HEK293 (cell line): ENCODE results near the gene ADRA2B.
A peak's percentile ranks its signal among the peaks of the same experiment; 100 is the strongest.

Experiments used
- CTCF ChIA-PET: fragments of 350-600 bp; formaldehyde crosslinking; extraction: SDS; loops from one replicate; lab custom pipeline; 2021; ENCODE audit warnings: antibody characterized with exemption; lab: Yijun Ruan, JAX
- POLR2A ChIA-PET: fragments of 300-600 bp; formaldehyde crosslinking; extraction: SDS; loops from one replicate; lab custom pipeline; 2020; ENCODE audit warnings: antibody characterized with exemption, inconsistent platforms; lab: Yijun Ruan, JAX
- H3K27ac ChIP-seq: fragments of 200-500 bp; sonication (Bioruptor generic); 2 replicates; pipeline ENCODE4 v1.5.1; 2014; ENCODE audit warnings: low read depth, low read length, control low read depth, inconsistent platforms; ENCODE audit errors: extremely low read depth
- H3K36me3 ChIP-seq, 2 experiments: fragments of 200-500 bp in 1 of 2; sonication (Bioruptor generic) in 1 of 2; 1 replicate in 1 of 2; 2 replicates in 1 of 2; pipeline ENCODE4 v1.5.1; 2014 to 2017; ENCODE audit warnings: inconsistent platforms in 2 of 2, low read length in 2 of 2; ENCODE audit not compliant: control insufficient read depth in 2 of 2, insufficient read depth in 1 of 2
- H3K4me1 ChIP-seq: fragments of 200-500 bp; sonication (Bioruptor generic); 2 replicates; pipeline ENCODE4 v1.5.1; 2014; ENCODE audit warnings: mild to moderate bottlenecking, low read length, inconsistent platforms; ENCODE audit not compliant: control insufficient read depth, insufficient read depth
- H3K4me3 ChIP-seq: 2 replicates; pipeline ENCODE4 v1.5.1; 2011; ENCODE audit warnings: low read depth, mild to moderate bottlenecking, control low read depth, low read length, moderate library complexity
- H3K9me3 ChIP-seq: fragments of 200-500 bp; sonication (Bioruptor generic); 2 replicates; pipeline ENCODE4 v1.5.1; 2014; ENCODE audit warnings: low read depth, low read length, inconsistent platforms; ENCODE audit not compliant: control insufficient read depth, insufficient read depth
- GLIS2 ChIP-seq: fragments of 450-650 bp; formaldehyde crosslinking; IDR thresholded peaks from 2 replicates; pipeline ENCODE4 v1.5.1; 2016; ENCODE audit warnings: missing biosample characterization, missing genetic modification characterization
- INSM2 ChIP-seq: fragments of 450-650 bp; formaldehyde crosslinking; IDR thresholded peaks from 2 replicates; pipeline ENCODE4 v1.5.1; 2016; ENCODE audit warnings: missing biosample characterization, missing genetic modification characterization
- KLF17 ChIP-seq: fragments of 450-650 bp; formaldehyde crosslinking; IDR thresholded peaks from 2 replicates; pipeline ENCODE4 v1.5.1; 2016; ENCODE audit warnings: missing biosample characterization, missing genetic modification characterization
- KLF9 ChIP-seq: fragments of 450-650 bp; formaldehyde crosslinking; IDR thresholded peaks from 2 replicates; pipeline ENCODE4 v1.5.1; 2016; ENCODE audit warnings: missing biosample characterization, missing genetic modification characterization, low read depth
- OVOL3 ChIP-seq: fragments of 450-650 bp; formaldehyde crosslinking; IDR thresholded peaks from 2 replicates; pipeline ENCODE4 v1.5.1; 2016; ENCODE audit warnings: missing biosample characterization, missing genetic modification characterization
- RBAK ChIP-seq: fragments of 450-650 bp; formaldehyde crosslinking; IDR thresholded peaks from 2 replicates; pipeline ENCODE4 v1.5.1; 2016; ENCODE audit warnings: missing biosample characterization, missing genetic modification characterization
- SCRT2 ChIP-seq: fragments of 450-650 bp; formaldehyde crosslinking; IDR thresholded peaks from 2 replicates; pipeline ENCODE4 v1.5.1; 2016; ENCODE audit warnings: missing biosample characterization, missing genetic modification characterization
- SETDB1 ChIP-seq: IDR thresholded peaks from one replicate; pipeline ENCODE4 v1.6.1; 2017; ENCODE audit warnings: mild to moderate bottlenecking, low read length, moderate library complexity, mixed read lengths; ENCODE audit not compliant: insufficient read length
- ZEB2 ChIP-seq: fragments of 450-650 bp; formaldehyde crosslinking; IDR thresholded peaks from 2 replicates; pipeline ENCODE4 v1.5.1; 2016; ENCODE audit warnings: missing biosample characterization, missing genetic modification characterization
- ZFP69B ChIP-seq: fragments of 450-650 bp; formaldehyde crosslinking; IDR thresholded peaks from 2 replicates; pipeline ENCODE4 v1.5.1; 2016; ENCODE audit warnings: missing biosample characterization, missing genetic modification characterization
- ZNF121 ChIP-seq: fragments of 450-650 bp; formaldehyde crosslinking; IDR thresholded peaks from 2 replicates; pipeline ENCODE4 v1.5.1; 2016; ENCODE audit warnings: missing biosample characterization, missing genetic modification characterization
- ZNF138 ChIP-seq: fragments of 450-650 bp; formaldehyde crosslinking; IDR thresholded peaks from 2 replicates; pipeline ENCODE4 v1.5.1; 2016; ENCODE audit warnings: missing biosample characterization, missing genetic modification characterization, borderline replicate concordance
- ZNF239 ChIP-seq: fragments of 450-650 bp; formaldehyde crosslinking; IDR thresholded peaks from 2 replicates; pipeline ENCODE4 v1.5.1; 2016; ENCODE audit warnings: missing biosample characterization, missing genetic modification characterization
- ZNF311 ChIP-seq: fragments of 450-650 bp; formaldehyde crosslinking; IDR thresholded peaks from 2 replicates; pipeline ENCODE4 v1.5.1; 2017; ENCODE audit warnings: missing biosample characterization, missing genetic modification characterization, borderline replicate concordance
- ZNF555 ChIP-seq: fragments of 450-650 bp; formaldehyde crosslinking; conservative IDR thresholded peaks from 2 replicates; pipeline ENCODE4 v1.5.1; 2017; ENCODE audit warnings: missing biosample characterization, mild to moderate bottlenecking, missing genetic modification characterization, inconsistent platforms
- ZNF747 ChIP-seq: fragments of 450-650 bp; formaldehyde crosslinking; IDR thresholded peaks from 2 replicates; pipeline ENCODE4 v1.5.1; 2016; ENCODE audit warnings: missing biosample characterization, missing genetic modification characterization
- ZNF785 ChIP-seq: fragments of 450-650 bp; formaldehyde crosslinking; IDR thresholded peaks from 2 replicates; pipeline ENCODE4 v1.5.1; 2016; ENCODE audit warnings: missing biosample characterization, missing genetic modification characterization
- TF ChIP-seq, protein P1 (sequence below): fragments of 450-650 bp; formaldehyde crosslinking; IDR thresholded peaks from 2 replicates; pipeline ENCODE4 v1.5.1; 2016; ENCODE audit warnings: missing biosample characterization, missing genetic modification characterization
- TF ChIP-seq, protein P2 (sequence below): fragments of 450-650 bp; formaldehyde crosslinking; IDR thresholded peaks from 2 replicates; pipeline ENCODE4 v1.5.1; 2016; ENCODE audit warnings: missing biosample characterization, missing genetic modification characterization, borderline replicate concordance
- TF ChIP-seq, protein P3 (sequence below): IDR thresholded peaks from 2 replicates; pipeline ENCODE4 v1.6.1; 2011; ENCODE audit warnings: mild to moderate bottlenecking, low read depth, low read length, borderline replicate concordance
- TF ChIP-seq, protein P4 (sequence below): fragments of 450-650 bp; formaldehyde crosslinking; IDR thresholded peaks from 2 replicates; pipeline ENCODE4 v1.5.1; 2016; ENCODE audit warnings: missing biosample characterization, missing genetic modification characterization, borderline replicate concordance

ADRA2B gene

DNA sequence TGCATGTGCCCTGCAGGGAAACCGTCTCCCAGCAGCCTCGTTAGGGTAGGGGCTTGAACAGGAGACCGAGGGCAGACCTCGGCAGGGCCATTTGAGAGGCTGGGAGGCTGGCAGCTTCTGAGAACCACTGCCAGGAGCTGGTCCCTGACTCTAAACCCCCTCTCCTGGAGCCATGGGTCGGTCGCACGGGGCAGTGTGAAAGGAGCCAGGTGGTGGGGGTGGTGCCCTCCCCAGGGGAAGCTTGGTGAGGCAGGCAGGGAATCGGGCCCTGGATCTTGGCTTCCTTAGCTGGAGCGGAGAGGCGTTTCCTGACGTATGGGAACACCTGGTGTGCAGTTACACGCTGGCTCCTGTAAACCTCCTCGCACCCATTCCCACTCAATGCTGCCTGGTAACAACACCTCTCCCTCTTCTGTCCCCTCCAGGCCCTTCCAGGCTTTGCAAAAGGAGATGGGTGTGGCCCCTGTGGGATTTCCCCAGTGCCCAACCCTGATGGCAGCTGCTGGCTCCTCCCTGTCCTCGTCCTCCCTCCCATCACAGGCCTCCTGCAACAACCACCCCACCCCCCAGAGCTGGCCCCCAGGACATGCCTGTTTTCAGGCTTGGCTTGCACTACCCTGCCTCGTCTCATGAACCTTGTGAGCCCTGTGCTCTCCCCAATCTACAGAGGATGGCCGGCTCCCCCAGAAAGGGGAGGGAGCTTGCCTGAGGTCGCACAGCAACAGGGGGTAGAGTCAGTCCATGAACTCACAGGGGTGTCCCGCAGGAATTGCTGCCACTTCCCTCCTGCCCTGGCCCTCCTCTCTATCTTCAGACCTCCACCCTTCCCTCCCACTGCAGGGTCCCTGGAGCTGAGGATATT is 24.4 kb downstream of the ADRA2B start:
- H3K4me1 ChIP-seq, result no peaks in the 10 kb centered on the region
- no peaks in the 10 kb centered on the region for H3K9me3 ChIP-seq
- H3K27ac ChIP-seq, result no peak overlapping the region
- ChIA-PET POLR2A (no interaction called here), CTCF (interaction anchor here (0.9 to 1.9 kb wide), 4 partner anchors 25 to 180 kb away, joined by 3 to 6 read pairs (median 4); no protein-coding TSS in a partner anchor)
- H3K4me3 ChIP-seq, result no peak overlapping the region
- no peaks in the 10 kb centered on the region for H3K36me3 ChIP-seq
- TF ChIP-seq ZNF239 (tag by site-specific recombination) (no peak), INSM2 (tag by site-specific recombination) (no peak), ZFP69B (tag by site-specific recombination) (no peak), ZNF555 (no peak), ZNF747 (tag by site-specific recombination) (no peak), ZEB2 (no peak), ZNF138 (tag by site-specific recombination) (no peak), KLF9 (tag by site-specific recombination) (peak; percentile 21; the same call in 1 of the 2 replicates), SETDB1 (no peak), ZNF121 (tag by site-specific recombination) (no peak), ZNF785 (no peak), SCRT2 (no peak), KLF17 (tag by site-specific recombination) (peak; percentile 32; the same call in 1 of the 2 replicates), RBAK (tag by site-specific recombination) (no peak), GLIS2 (tag by site-specific recombination) (0 out of 2 replicates have a peak, but pooled peaks have one; percentile 16), ZNF311 (tag by site-specific recombination) (no peak), OVOL3 (tag by site-specific recombination) (no peak)
- TF ChIP-seq, protein P1, sequence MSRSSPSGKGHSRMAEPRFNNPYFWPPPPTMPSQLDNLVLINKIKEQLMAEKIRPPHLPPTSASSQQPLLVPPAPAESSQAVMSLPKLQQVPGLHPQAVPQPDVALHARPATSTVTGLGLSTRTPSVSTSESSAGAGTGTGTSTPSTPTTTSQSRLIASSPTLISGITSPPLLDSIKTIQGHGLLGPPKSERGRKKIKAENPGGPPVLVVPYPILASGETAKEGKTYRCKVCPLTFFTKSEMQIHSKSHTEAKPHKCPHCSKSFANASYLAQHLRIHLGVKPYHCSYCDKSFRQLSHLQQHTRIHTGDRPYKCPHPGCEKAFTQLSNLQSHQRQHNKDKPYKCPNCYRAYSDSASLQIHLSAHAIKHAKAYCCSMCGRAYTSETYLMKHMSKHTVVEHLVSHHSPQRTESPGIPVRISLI (tag by site-specific recombination), result no peak
- TF ChIP-seq, protein P2, sequence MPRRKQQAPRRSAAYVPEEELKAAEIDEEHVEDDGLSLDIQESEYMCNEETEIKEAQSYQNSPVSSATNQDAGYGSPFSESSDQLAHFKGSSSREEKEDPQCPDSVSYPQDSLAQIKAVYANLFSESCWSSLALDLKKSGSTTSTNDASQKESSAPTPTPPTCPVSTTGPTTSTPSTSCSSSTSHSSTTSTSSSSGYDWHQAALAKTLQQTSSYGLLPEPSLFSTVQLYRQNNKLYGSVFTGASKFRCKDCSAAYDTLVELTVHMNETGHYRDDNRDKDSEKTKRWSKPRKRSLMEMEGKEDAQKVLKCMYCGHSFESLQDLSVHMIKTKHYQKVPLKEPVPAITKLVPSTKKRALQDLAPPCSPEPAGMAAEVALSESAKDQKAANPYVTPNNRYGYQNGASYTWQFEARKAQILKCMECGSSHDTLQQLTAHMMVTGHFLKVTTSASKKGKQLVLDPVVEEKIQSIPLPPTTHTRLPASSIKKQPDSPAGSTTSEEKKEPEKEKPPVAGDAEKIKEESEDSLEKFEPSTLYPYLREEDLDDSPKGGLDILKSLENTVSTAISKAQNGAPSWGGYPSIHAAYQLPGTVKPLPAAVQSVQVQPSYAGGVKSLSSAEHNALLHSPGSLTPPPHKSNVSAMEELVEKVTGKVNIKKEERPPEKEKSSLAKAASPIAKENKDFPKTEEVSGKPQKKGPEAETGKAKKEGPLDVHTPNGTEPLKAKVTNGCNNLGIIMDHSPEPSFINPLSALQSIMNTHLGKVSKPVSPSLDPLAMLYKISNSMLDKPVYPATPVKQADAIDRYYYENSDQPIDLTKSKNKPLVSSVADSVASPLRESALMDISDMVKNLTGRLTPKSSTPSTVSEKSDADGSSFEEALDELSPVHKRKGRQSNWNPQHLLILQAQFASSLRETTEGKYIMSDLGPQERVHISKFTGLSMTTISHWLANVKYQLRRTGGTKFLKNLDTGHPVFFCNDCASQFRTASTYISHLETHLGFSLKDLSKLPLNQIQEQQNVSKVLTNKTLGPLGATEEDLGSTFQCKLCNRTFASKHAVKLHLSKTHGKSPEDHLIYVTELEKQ, result no peak
- TF ChIP-seq, protein P3, sequence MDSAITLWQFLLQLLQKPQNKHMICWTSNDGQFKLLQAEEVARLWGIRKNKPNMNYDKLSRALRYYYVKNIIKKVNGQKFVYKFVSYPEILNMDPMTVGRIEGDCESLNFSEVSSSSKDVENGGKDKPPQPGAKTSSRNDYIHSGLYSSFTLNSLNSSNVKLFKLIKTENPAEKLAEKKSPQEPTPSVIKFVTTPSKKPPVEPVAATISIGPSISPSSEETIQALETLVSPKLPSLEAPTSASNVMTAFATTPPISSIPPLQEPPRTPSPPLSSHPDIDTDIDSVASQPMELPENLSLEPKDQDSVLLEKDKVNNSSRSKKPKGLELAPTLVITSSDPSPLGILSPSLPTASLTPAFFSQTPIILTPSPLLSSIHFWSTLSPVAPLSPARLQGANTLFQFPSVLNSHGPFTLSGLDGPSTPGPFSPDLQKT, result no peak
- TF ChIP-seq, protein P4, sequence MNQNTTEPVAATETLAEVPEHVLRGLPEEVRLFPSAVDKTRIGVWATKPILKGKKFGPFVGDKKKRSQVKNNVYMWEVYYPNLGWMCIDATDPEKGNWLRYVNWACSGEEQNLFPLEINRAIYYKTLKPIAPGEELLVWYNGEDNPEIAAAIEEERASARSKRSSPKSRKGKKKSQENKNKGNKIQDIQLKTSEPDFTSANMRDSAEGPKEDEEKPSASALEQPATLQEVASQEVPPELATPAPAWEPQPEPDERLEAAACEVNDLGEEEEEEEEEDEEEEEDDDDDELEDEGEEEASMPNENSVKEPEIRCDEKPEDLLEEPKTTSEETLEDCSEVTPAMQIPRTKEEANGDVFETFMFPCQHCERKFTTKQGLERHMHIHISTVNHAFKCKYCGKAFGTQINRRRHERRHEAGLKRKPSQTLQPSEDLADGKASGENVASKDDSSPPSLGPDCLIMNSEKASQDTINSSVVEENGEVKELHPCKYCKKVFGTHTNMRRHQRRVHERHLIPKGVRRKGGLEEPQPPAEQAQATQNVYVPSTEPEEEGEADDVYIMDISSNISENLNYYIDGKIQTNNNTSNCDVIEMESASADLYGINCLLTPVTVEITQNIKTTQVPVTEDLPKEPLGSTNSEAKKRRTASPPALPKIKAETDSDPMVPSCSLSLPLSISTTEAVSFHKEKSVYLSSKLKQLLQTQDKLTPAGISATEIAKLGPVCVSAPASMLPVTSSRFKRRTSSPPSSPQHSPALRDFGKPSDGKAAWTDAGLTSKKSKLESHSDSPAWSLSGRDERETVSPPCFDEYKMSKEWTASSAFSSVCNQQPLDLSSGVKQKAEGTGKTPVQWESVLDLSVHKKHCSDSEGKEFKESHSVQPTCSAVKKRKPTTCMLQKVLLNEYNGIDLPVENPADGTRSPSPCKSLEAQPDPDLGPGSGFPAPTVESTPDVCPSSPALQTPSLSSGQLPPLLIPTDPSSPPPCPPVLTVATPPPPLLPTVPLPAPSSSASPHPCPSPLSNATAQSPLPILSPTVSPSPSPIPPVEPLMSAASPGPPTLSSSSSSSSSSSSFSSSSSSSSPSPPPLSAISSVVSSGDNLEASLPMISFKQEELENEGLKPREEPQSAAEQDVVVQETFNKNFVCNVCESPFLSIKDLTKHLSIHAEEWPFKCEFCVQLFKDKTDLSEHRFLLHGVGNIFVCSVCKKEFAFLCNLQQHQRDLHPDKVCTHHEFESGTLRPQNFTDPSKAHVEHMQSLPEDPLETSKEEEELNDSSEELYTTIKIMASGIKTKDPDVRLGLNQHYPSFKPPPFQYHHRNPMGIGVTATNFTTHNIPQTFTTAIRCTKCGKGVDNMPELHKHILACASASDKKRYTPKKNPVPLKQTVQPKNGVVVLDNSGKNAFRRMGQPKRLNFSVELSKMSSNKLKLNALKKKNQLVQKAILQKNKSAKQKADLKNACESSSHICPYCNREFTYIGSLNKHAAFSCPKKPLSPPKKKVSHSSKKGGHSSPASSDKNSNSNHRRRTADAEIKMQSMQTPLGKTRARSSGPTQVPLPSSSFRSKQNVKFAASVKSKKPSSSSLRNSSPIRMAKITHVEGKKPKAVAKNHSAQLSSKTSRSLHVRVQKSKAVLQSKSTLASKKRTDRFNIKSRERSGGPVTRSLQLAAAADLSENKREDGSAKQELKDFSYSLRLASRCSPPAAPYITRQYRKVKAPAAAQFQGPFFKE, result no peak
